Right atrium auricular region (tissue), 2 donors: ENCODE measurements around the gene PRKAG2. TPM values are rescaled to one million over a fixed set of nuclear protein-coding genes. Genes with fewer than 3 reads are reported as not detected.
"Not testable (repeated sequence)": the region's sequence is repeated elsewhere in the genome, so short reads cannot be mapped to it uniquely, and the experiment has no call there.

Experiments
- DNase-seq: peaks from one replicate; pipeline ENCODE4 v3.0.0-alpha.2; 2019; ENCODE audit warnings: low spot score
- H3K27ac ChIP-seq, 2 donors: fragments of 200-600 bp; sonication (generic); 1 replicate in 1 of 2; 2 replicates in 1 of 2; pipeline ENCODE4 v1.5.1; 2016 to 2019
- H3K27me3 ChIP-seq, 2 donors: fragments of 200-600 bp; sonication (generic); one replicate each; pipeline versions ENCODE4 v1.5.1 to v1.6.0; 2017 to 2019
- H3K36me3 ChIP-seq: fragments of 200-600 bp; sonication (generic); one replicate; pipeline ENCODE4 v1.5.1; 2016
- H3K4me1 ChIP-seq, 2 donors: fragments of 200-600 bp; sonication (generic); one replicate each; pipeline versions ENCODE4 v1.5.1 to v1.6.0; 2017 to 2019
- H3K4me3 ChIP-seq, 2 donors: fragments of 200-600 bp; sonication (generic); 1 replicate in 1 of 2; 2 replicates in 1 of 2; pipeline ENCODE4 v1.5.1; 2017 to 2019; ENCODE audit warnings: mild to moderate bottlenecking in 1 of 2, moderate library complexity in 1 of 2
- H3K9me3 ChIP-seq, 2 donors: fragments of 200-600 bp; sonication (generic); one replicate each; pipeline ENCODE4 v1.5.1; 2019
- CTCF ChIP-seq, 2 donors: fragments of 200-600 bp; sonication (generic); IDR thresholded peaks; one replicate each; pipeline ENCODE4 v1.5.1; 2019; ENCODE audit warnings: antibody characterized with exemption in 2 of 2
- total RNA-seq, 2 donors: library from RNA; depleted of rRNA; stranded (reverse); fragments of >200 nt; gene quantifications; one replicate each; pipeline ENCODE4 v1.1.0, GENCODE V29; 2016

PRKAG2 gene
- total RNA-seq, 2 donors from 2014 or later = 133 to 177 TPM

GRCh38 chr7:151844071-151844824 lies 32.7 kb downstream of the PRKAG2 start:
- no peaks in the 10 kb centered on the region for H3K4me1 ChIP-seq
- no peaks in the 10 kb centered on the region for H3K36me3 ChIP-seq
- no peaks in the 10 kb centered on the region for H3K27me3 ChIP-seq
- no peak overlapping the region for H3K27ac ChIP-seq
- H3K4me3 ChIP-seq = no peak overlapping the region
- TF ChIP-seq CTCF (IDR thresholded peaks at IDR 0.05) = no peak
- DNase-seq = no peak
- H3K9me3 ChIP-seq = no peaks in the 10 kb centered on the region

- no peak overlapping the region for H3K27ac ChIP-seq
- TF ChIP-seq CTCF (IDR thresholded peaks at IDR 0.05) = no peak
- H3K36me3 ChIP-seq = no peaks in the 10 kb centered on the region
- H3K9me3 ChIP-seq = no peaks in the 10 kb centered on the region
- no peaks in the 10 kb centered on the region for H3K27me3 ChIP-seq
- no peaks in the 10 kb centered on the region for H3K4me1 ChIP-seq
- H3K4me3 ChIP-seq = no peak overlapping the region
- DNase-seq = no peak
These were observed 33.7 kb downstream of the PRKAG2 start for GRCh38 chr7:151843181-151843580.

- H3K4me3 ChIP-seq, DNase-seq, H3K36me3 ChIP-seq, H3K4me1 ChIP-seq, H3K9me3 ChIP-seq, H3K27me3 ChIP-seq, H3K27ac ChIP-seq: not testable (repeated sequence)
These were observed 35.4 kb downstream of the PRKAG2 start for GRCh38 chr7:151841395-151842051.

DNA sequence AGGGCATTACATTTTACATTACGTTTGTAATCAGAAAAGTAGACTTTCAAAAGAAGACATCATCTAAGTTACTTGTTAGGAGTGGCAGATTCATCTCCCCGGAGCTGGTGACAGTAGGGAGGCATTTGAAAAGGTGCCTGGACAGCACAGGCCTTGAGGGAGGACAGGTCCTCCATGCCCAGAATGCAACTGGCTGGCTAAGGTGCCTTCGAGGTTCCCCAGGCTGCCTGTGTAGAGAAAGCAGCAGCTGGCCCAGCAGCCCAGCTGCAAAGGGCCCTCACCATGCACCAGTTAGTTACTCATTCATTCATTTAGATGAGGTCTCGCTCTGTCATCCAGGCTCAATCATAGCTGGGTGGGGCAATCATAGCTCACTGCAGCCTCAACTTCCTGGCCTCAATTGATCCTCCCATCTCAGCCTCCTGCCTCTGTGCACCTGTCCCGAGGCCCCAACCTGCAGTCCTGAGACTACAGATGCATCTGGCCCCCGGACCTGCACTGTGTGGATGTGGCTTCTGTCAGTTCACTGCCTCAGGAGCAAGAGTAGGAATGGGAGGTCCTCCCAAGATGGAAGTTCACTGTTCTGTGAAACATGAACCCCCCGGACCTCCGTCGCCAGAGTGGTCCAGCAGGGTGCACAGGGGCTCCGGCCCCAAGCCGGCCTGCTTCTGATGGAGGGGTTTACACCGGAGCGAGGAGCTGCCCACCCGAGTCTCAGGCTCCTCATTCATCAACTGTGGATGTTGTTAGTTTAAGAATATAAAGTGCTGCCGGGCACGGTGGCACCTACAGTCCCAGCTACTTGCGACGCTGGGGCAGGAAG lies 36.6 kb downstream of the PRKAG2 start:
- no peaks in the 10 kb centered on the region for H3K36me3 ChIP-seq
- DNase-seq = no peak
- no peaks in the 10 kb centered on the region for H3K27me3 ChIP-seq
- H3K4me3 ChIP-seq = no peak overlapping the region
- no peaks in the 10 kb centered on the region for H3K4me1 ChIP-seq
- no peaks in the 10 kb centered on the region for H3K9me3 ChIP-seq
- no peak for TF ChIP-seq CTCF (IDR thresholded peaks at IDR 0.05)
- H3K27ac ChIP-seq = no peak overlapping the region

GRCh38 chr7:151839451-151839921 lies 37.4 kb downstream of the PRKAG2 start:
- H3K4me1 ChIP-seq = no peaks in the 10 kb centered on the region
- H3K27me3 ChIP-seq = no peaks in the 10 kb centered on the region
- DNase-seq = no peak
- no peak overlapping the region for H3K27ac ChIP-seq
- no peaks in the 10 kb centered on the region for H3K9me3 ChIP-seq
- no peak for TF ChIP-seq CTCF (IDR thresholded peaks at IDR 0.05)
- no peak overlapping the region for H3K4me3 ChIP-seq
- H3K36me3 ChIP-seq = no peaks in the 10 kb centered on the region

- no peak overlapping the region for H3K27ac ChIP-seq
- no peak for TF ChIP-seq CTCF (IDR thresholded peaks at IDR 0.05)
- no peak overlapping the region for H3K4me3 ChIP-seq
- H3K4me1 ChIP-seq = no peaks in the 10 kb centered on the region
- no peaks in the 10 kb centered on the region for H3K36me3 ChIP-seq
- no peaks in the 10 kb centered on the region for H3K9me3 ChIP-seq
- no peak for DNase-seq
- no peaks in the 10 kb centered on the region for H3K27me3 ChIP-seq
These were observed 38.0 kb downstream of the PRKAG2 start for GRCh38 chr7:151838861-151839381.
